PC-3 (cell line): Measurements from ENCODE around the gene REXO1.

Experiments used
- CTCF ChIP-seq: fragments of 300-600 bp; sonication (generic); conservative IDR thresholded peaks from 2 replicates; pipeline ENCODE4 v1.5.1; 2017; ENCODE audit warnings: antibody characterized with exemption, low read depth, mild to moderate bottlenecking, low read length
- EZH2 ChIP-seq: fragments of 300-600 bp; sonication (generic); IDR thresholded peaks from one replicate; pipeline ENCODE4 v1.6.1; 2017; ENCODE audit warnings: antibody characterized with exemption, mild to moderate bottlenecking, low read length; ENCODE audit not compliant: unreplicated experiment

- TF ChIP-seq CTCF (no peak), EZH2 (no peak)
These were observed 38.6 kb downstream of the REXO1 start for GRCh38 chr19:1809678-1810077.
